IMR-90 (cell line): ENCODE measurements around the gene NCCRP1. TPM values are rescaled to one million over a fixed set of nuclear protein-coding genes. Genes with fewer than 3 reads are reported as not detected.

ENCODE experiments used
- ATAC-seq: fragments of 200-7000 bp; cut with Tn5 transposase; 2 replicates; pipeline ENCODE4 v1.9.1; 2020; ENCODE audit warnings: low read depth, mild to moderate bottlenecking, moderate library complexity
- BruUV-seq: library from RNA; stranded (reverse); fragments of 400-500 nt; replicated peaks from 2 replicates; lab custom pipeline; 2021; lab: Mats Ljungman, UMichigan
- CTCF ChIA-PET: fragments of 300-600 bp; formaldehyde crosslinking; extraction: SDS; loops from one replicate; lab custom pipeline; 2021; ENCODE audit warnings: antibody characterized with exemption; lab: Yijun Ruan, JAX
- POLR2A ChIA-PET: fragments of 300-600 bp; sonication (Branson Sonifier 250); formaldehyde crosslinking; loops from one replicate; lab custom pipeline; 2022; ENCODE audit warnings: antibody characterized with exemption; ENCODE audit not compliant: unreplicated experiment; lab: Charles Lee
- DNase-seq: peaks from one replicate; pipeline ENCODE4 v3.0.0; 2013
- H2AFZ ChIP-seq: replicated peaks from 2 replicates; pipeline ENCODE3; 2013; ENCODE audit warnings: low read length, mild to moderate bottlenecking; ENCODE audit not compliant: poor library complexity
- H2AK5ac ChIP-seq: 2 replicates; pipeline ENCODE4 v1.6.1; 2013; ENCODE audit warnings: low read depth, low read length, inconsistent platforms
- H2AK9ac ChIP-seq: replicated peaks from 2 replicates; pipeline ENCODE3; 2013; ENCODE audit warnings: mild to moderate bottlenecking, low read depth, low read length, moderate library complexity; ENCODE audit not compliant: poor library complexity
- H2BK120ac ChIP-seq: 2 replicates; pipeline ENCODE4 v1.6.1; 2013; ENCODE audit warnings: low read depth, low read length, inconsistent platforms
- H2BK15ac ChIP-seq: 3 replicates; pipeline ENCODE4 v1.6.1; 2013; ENCODE audit warnings: low read depth, low read length, inconsistent platforms
- H2BK20ac ChIP-seq: 2 replicates; pipeline ENCODE4 v1.6.1; 2013; ENCODE audit warnings: low read depth, mild to moderate bottlenecking, inconsistent platforms, low read length, moderate library complexity
- H2BK5ac ChIP-seq: 2 replicates; pipeline ENCODE4 v1.6.1; 2013; ENCODE audit warnings: mild to moderate bottlenecking, low read depth, low read length, inconsistent platforms; ENCODE audit not compliant: poor library complexity, severe bottlenecking
- H3K14ac ChIP-seq: replicated peaks from 2 replicates; pipeline ENCODE4 v1.6.1; 2013; ENCODE audit warnings: low read depth, low read length, inconsistent platforms
- H3K18ac ChIP-seq: 2 replicates; pipeline ENCODE4 v1.6.1; 2013; ENCODE audit warnings: low read depth, low read length, control low read depth
- H3K23ac ChIP-seq: 2 replicates; pipeline ENCODE4 v1.6.1; 2013; ENCODE audit warnings: low read depth, low read length, inconsistent platforms
- H3K27ac ChIP-seq: 2 replicates; pipeline ENCODE4 v1.5.1; 2013; ENCODE audit warnings: mild to moderate bottlenecking, control low read depth, low read length; ENCODE audit not compliant: insufficient read depth
- H3K27me3 ChIP-seq: 2 replicates; pipeline ENCODE4 v1.6.1; 2013; ENCODE audit warnings: low read length; ENCODE audit not compliant: control insufficient read depth, insufficient read depth
- H3K36me3 ChIP-seq: 2 replicates; pipeline ENCODE4 v1.6.1; 2013; ENCODE audit warnings: low read length, mixed read lengths; ENCODE audit not compliant: control insufficient read depth, insufficient read depth
- H3K4ac ChIP-seq: 2 replicates; pipeline ENCODE4 v1.6.1; 2013; ENCODE audit warnings: low read depth, low read length, inconsistent platforms
- H3K4me1 ChIP-seq: 2 replicates; pipeline ENCODE4 v1.6.1; 2013; ENCODE audit warnings: low read length, mixed read lengths; ENCODE audit not compliant: control insufficient read depth, insufficient read depth
- H3K4me2 ChIP-seq: 2 replicates; pipeline ENCODE4 v1.6.1; 2013; ENCODE audit warnings: low read depth, mild to moderate bottlenecking, control low read depth, low read length, moderate library complexity
- H3K4me3 ChIP-seq: 2 replicates; pipeline ENCODE4 v1.5.1; 2013; ENCODE audit warnings: low read depth, mild to moderate bottlenecking, control low read depth, low read length, moderate library complexity; ENCODE audit not compliant: insufficient read depth
- H3K56ac ChIP-seq: 2 replicates; pipeline ENCODE4 v1.6.1; 2013; ENCODE audit warnings: low read length, inconsistent platforms; ENCODE audit not compliant: insufficient read depth; ENCODE audit errors: extremely low read depth
- H3K79me1 ChIP-seq, 2 experiments: 2 replicates each; pipeline ENCODE4 v1.6.1; 2013; ENCODE audit warnings: low read length in 2 of 2, inconsistent platforms in 1 of 2, low read depth in 1 of 2
- H3K9ac ChIP-seq: 2 replicates; pipeline ENCODE4 v1.6.1; 2013; ENCODE audit warnings: low read depth, low read length, control low read depth
- H3K9me1 ChIP-seq: 2 replicates; pipeline ENCODE4 v1.6.1; 2013; ENCODE audit warnings: low read length, inconsistent platforms; ENCODE audit not compliant: insufficient read depth
- H3K9me3 ChIP-seq: 2 replicates; pipeline ENCODE4 v1.6.1; 2013; ENCODE audit warnings: low read length; ENCODE audit not compliant: control insufficient read depth, insufficient read depth
- H4K20me1 ChIP-seq: 2 replicates; pipeline ENCODE4 v1.6.1; 2013; ENCODE audit warnings: low read length, inconsistent platforms; ENCODE audit not compliant: insufficient read depth
- H4K5ac ChIP-seq: 2 replicates; pipeline ENCODE4 v1.6.1; 2013; ENCODE audit warnings: mild to moderate bottlenecking, low read depth, low read length, control low read depth
- H4K8ac ChIP-seq, 2 experiments: 2 replicates each; pipeline ENCODE4 v1.6.1; 2013; ENCODE audit warnings: low read depth in 2 of 2, low read length in 2 of 2, control low read depth in 1 of 2, inconsistent platforms in 1 of 2
- H4K91ac ChIP-seq: 2 replicates; pipeline ENCODE4 v1.6.1; 2013; ENCODE audit warnings: low read depth, low read length, inconsistent platforms; ENCODE audit not compliant: insufficient read depth
- CEBPB ChIP-seq: IDR thresholded peaks from 2 replicates; pipeline ENCODE4 v1.6.1; 2012; ENCODE audit warnings: low read depth, low read length, improper control_type of control experiment
- CTCF ChIP-seq: conservative IDR thresholded peaks from 2 replicates; pipeline ENCODE4 v1.5.1; 2012; ENCODE audit warnings: mild to moderate bottlenecking, low read depth, low read length, improper control_type of control experiment
- FOS ChIP-seq: fragments of 150-350 bp; IDR thresholded peaks from 2 replicates; pipeline ENCODE4 v1.6.1; 2016; ENCODE audit warnings: low read depth, low read length
- MAFK ChIP-seq: IDR thresholded peaks from 2 replicates; pipeline ENCODE4 v1.6.1; 2012; ENCODE audit warnings: low read depth, low read length, improper control_type of control experiment
- MAZ ChIP-seq: IDR thresholded peaks from 2 replicates; pipeline ENCODE4 v1.6.1; 2012; ENCODE audit warnings: low read depth, mild to moderate bottlenecking, low read length, improper control_type of control experiment, moderate library complexity, borderline replicate concordance
- NFE2L2 ChIP-seq: fragments of 150-350 bp; IDR thresholded peaks from 2 replicates; pipeline ENCODE4 v1.6.1; 2016; ENCODE audit warnings: low read depth, mild to moderate bottlenecking, low read length
- RFX5 ChIP-seq: IDR thresholded peaks from 2 replicates; pipeline ENCODE4 v1.8.0; 2012; ENCODE audit warnings: low read depth, mild to moderate bottlenecking, low read length, moderate library complexity
- WGBS, 2 experiments: methylation state at CpG; one replicate each; pipeline versions ENCODE4 v1.1.5 to v1.1.7; 2013; ENCODE audit warnings: missing lambda C conversion rate in 2 of 2; ENCODE audit not compliant: insufficient read length in 1 of 2; ENCODE audit errors: extremely low coverage in 2 of 2; 5-methylcytosine and 5-hydroxymethylcytosine counted together
- dilution Hi-C: fragments of 300-500 bp; cut with HindIII; formaldehyde crosslinking; loops from one replicate; pipeline ENCODE4 v1.14.3; 2018; ENCODE audit warnings: low sequenced_read_pairs; ENCODE audit not compliant: unreplicated experiment
- in situ Hi-C: fragments of 300-500 bp; cut with MboI; formaldehyde crosslinking; loops from 3 replicates; pipeline ENCODE4 v1.14.3; 2019; ENCODE audit warnings: low sequenced_read_pairs, inconsistent platforms, mixed read lengths
- intact Hi-C: fragments of 100-400 bp; cut with micrococcal nuclease; formaldehyde crosslinking; loops from 2 replicates; pipeline ENCODE4 v1.10.0; 2022
- polyA plus RNA-seq, 3 experiments: library from polyadenylated mRNA; depleted of rRNA; stranded (reverse); fragments of >200 nt; gene quantifications; 2 replicates each; pipeline ENCODE4 v1.2.3, GENCODE V29; 2012; ENCODE audit warnings: low replicate concordance in 1 of 3
- total RNA-seq: library from RNA; depleted of rRNA; stranded (reverse); fragments of >200 nt; gene quantifications from 2 replicates; pipeline ENCODE4 v1.2.3, GENCODE V29; 2012

The NCCRP1 gene
- total and polyA plus RNA-seq, 2 of the 4 experiments (the other 2 are of a cell fraction), result not detected

DNA sequence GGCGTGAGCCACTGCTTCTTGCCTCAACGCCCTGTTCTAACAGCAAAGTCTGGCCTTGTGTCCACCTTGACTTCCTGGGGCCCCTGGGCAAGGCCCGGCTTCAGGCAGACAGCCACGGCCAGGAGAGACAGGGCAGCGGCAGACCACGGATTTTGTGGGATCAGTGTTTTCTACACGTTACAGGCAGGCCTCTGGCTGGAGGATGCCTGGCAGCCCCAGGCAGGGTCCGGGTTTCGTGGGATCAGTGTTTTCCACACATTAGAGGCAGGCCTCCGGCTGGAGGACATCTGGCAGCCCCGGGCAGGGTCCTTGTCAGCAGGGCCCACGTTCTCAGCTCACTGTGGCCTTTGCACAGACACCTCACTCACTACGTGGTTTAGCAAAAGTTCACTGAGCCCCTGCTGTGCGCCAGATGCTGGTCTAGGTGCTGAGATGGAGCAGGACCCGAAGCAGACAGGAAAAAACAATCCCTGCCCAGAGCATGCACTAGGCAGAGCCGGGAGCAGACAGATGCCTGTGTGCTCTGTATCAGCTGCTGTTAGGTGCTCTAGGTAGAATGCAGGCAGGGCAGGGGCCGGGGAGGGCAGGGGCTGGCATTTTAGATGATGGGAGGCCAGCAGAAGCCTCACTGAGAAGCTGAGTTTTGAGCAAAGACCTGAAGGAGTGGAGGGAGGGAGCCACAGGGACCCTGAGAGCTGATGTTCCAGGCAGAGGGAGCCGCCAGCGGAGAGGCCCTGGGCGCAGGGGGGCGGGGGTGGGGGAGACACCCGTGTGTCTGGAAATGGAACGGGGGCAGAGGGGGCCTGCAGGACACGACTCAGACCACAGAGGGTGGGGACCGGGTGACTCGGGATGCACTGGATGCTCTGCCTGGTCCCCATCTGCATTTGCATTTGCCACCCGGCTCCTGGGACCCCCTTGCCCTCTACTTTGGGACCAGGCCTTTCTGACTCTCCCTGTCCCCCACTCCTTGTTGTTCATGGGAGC lies 25.0 kb upstream of the NCCRP1 start:
- dilution Hi-C loops, result no loop called here
- H4K20me1 ChIP-seq, result peaks cover 14% of the 10 kb centered on the region; the same call in 1 of the 2 replicates
- H4K5ac ChIP-seq, result no peak overlapping the region
- TF ChIP-seq CTCF (no peak), RFX5 (no peak), NFE2L2 (no peak), CEBPB (no peak), MAZ (no peak), FOS (no peak), MAFK (no peak)
- H2BK120ac ChIP-seq, result no peak overlapping the region
- no peaks in the 10 kb centered on the region for H3K27me3 ChIP-seq
- no peak overlapping the region for H3K4ac ChIP-seq
- POLR2A ChIA-PET, result no interaction called here
- no peaks in the 10 kb centered on the region for H3K4me1 ChIP-seq
- no peak overlapping the region for H3K27ac ChIP-seq
- H2BK15ac ChIP-seq, result no peak overlapping the region
- CTCF ChIA-PET, result no interaction called here
- in situ Hi-C loops, result no loop called here
- intact Hi-C loops, result no loop called here
- H2BK5ac ChIP-seq, result no peak overlapping the region
- no peak overlapping the region for H3K56ac ChIP-seq
- peaks cover 50% of the 10 kb centered on the region for H3K36me3 ChIP-seq
- H3K14ac ChIP-seq, result no peak overlapping the region
- H3K18ac ChIP-seq, result no peak overlapping the region
- H2AFZ ChIP-seq, result no peak overlapping the region
- DNase-seq (no peak), ATAC-seq (no peak)
- no peak overlapping the region for H2BK20ac ChIP-seq
- peaks cover 0 to 12% of the 10 kb centered on the region in 2 experiments; a peak in 2 of 4 replicates for H3K79me1 ChIP-seq
- no peak overlapping the region for H3K23ac ChIP-seq
- no TSS peak for BruUV-seq
- H3K4me2 ChIP-seq, result no peak overlapping the region
- 69% methylated on average over 11 of the region's 27 CpGs; no CpG with 5 or more reads in 1 of the 2 experiments for WGBS, 2 experiments
- no peaks in the 10 kb centered on the region for H3K9me1 ChIP-seq
- H4K91ac ChIP-seq, result no peak overlapping the region
- no peak overlapping the region for H3K9ac ChIP-seq
- H2AK5ac ChIP-seq, result no peak overlapping the region
- H4K8ac ChIP-seq, result no peak overlapping the region
- no peak overlapping the region for H2AK9ac ChIP-seq
- H3K9me3 ChIP-seq, result no peaks in the 10 kb centered on the region
- no peak overlapping the region for H3K4me3 ChIP-seq
